GM21515 (cell line): ENCODE measurements around the gene SH3RF3.

Experiments used
- ATAC-seq: cut with Tn5 transposase; IDR thresholded peaks from one replicate; pipeline ENCODE4 v1.9.1; 2021; ENCODE audit not compliant: unreplicated experiment

Gene SH3RF3

GRCh38 chr2:109368798-109369197 is 239.8 kb downstream of the SH3RF3 start:
- ATAC-seq: no peak

- ATAC-seq: no peak
These were observed 240.7 kb downstream of the SH3RF3 start for GRCh38 chr2:109369671-109370191.

- no peak for ATAC-seq
These were observed 241.5 kb downstream of the SH3RF3 start for GRCh38 chr2:109370399-109371035.

- no peak for ATAC-seq
These were observed 242.6 kb downstream of the SH3RF3 start for GRCh38 chr2:109371481-109372170.

- ATAC-seq: no peak
These were observed 243.2 kb downstream of the SH3RF3 start for GRCh38 chr2:109372171-109372568.

- no peak for ATAC-seq
These were observed 243.6 kb downstream of the SH3RF3 start for GRCh38 chr2:109372614-109373013.

- no peak for ATAC-seq
These were observed 245.0 kb downstream of the SH3RF3 start for GRCh38 chr2:109373791-109374547.

- no peak for ATAC-seq
These were observed 245.6 kb downstream of the SH3RF3 start for GRCh38 chr2:109374548-109375130.

- no peak for ATAC-seq
These were observed 246.1 kb downstream of the SH3RF3 start for GRCh38 chr2:109375131-109375561.

GRCh38 chr2:109375656-109376055 is 246.7 kb downstream of the SH3RF3 start:
- ATAC-seq: no peak

GRCh38 chr2:109376115-109376514 is 247.1 kb downstream of the SH3RF3 start:
- no peak for ATAC-seq

GRCh38 chr2:109376796-109377495 is 247.9 kb downstream of the SH3RF3 start:
- no peak for ATAC-seq

- ATAC-seq: no peak
These were observed 249.0 kb downstream of the SH3RF3 start for GRCh38 chr2:109377976-109378375.

- ATAC-seq: no peak
These were observed 249.7 kb downstream of the SH3RF3 start for GRCh38 chr2:109378682-109379081.

- ATAC-seq: no peak
These were observed 250.5 kb downstream of the SH3RF3 start for GRCh38 chr2:109379507-109379906.

GRCh38 chr2:109380502-109381326 is 251.7 kb downstream of the SH3RF3 start:
- ATAC-seq: no peak

GRCh38 chr2:109381327-109381820 is 252.4 kb downstream of the SH3RF3 start:
- ATAC-seq: no peak

- ATAC-seq: no peak
These were observed 253.4 kb downstream of the SH3RF3 start for GRCh38 chr2:109382226-109382895.

- no peak for ATAC-seq
These were observed 253.9 kb downstream of the SH3RF3 start for GRCh38 chr2:109382951-109383350.
